Forelimb muscle (tissue), 1 donor: ENCODE data around the gene COPZ1. TPM values are rescaled to one million over a fixed set of nuclear protein-coding genes. Genes with fewer than 3 reads are reported as not detected.
"Not testable (repeated sequence)": the region's sequence is repeated elsewhere in the genome, so short reads cannot be mapped to it uniquely, and the experiment has no call there.

Source experiments
- DNase-seq: peaks from one replicate; pipeline ENCODE4 v3.0.0-alpha.2; 2013; ENCODE audit warnings: low read depth
- polyA plus RNA-seq: library from polyadenylated mRNA; unstranded; fragments of 120-200 nt; gene quantifications from one replicate; pipeline ENCODE4 v1.2.1, GENCODE V29; 2013; ENCODE audit not compliant: insufficient read length

COPZ1 gene
- polyA plus RNA-seq, 1 donor: 135 TPM

DNA sequence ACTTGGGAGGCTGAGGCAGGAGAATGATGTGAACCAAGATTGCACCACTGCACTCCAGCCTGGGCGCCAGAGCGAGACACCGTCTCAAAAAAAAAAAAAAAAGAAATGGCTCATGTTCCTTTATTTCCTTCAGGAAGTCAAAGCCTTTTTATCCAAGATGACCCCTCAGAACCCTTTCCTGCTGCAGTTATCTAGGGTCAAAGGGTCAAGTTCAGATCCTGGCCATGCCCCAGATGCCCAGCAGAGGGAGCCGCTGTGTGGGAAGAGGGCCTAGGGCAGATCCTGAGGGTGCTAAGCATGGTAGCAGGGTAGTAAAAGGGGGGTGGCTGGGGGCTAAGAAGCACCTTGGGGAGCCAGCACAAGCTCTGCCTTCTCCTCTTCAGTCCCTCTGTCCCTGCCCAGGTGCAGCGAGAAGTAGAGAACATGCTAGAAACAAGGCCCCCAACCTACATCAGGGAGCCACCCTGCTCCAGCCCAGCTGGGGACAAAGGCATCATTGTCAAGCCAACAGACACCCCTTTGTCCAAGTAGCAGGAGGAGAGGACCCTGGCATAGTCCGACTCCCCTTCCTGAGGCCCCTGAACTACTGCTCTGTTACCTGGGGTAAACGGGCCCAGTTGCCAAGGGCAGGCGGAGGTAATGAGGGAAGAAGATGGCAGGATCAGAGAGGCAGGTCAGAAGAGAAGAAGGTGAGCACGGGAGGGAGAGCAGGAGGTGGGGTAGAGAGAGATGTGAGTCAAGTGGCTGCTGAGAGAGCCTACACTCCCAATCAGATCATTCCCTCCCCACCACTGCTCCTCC lies 30.6 kb upstream of the COPZ1 start:
- DNase-seq: no peak

DNA sequence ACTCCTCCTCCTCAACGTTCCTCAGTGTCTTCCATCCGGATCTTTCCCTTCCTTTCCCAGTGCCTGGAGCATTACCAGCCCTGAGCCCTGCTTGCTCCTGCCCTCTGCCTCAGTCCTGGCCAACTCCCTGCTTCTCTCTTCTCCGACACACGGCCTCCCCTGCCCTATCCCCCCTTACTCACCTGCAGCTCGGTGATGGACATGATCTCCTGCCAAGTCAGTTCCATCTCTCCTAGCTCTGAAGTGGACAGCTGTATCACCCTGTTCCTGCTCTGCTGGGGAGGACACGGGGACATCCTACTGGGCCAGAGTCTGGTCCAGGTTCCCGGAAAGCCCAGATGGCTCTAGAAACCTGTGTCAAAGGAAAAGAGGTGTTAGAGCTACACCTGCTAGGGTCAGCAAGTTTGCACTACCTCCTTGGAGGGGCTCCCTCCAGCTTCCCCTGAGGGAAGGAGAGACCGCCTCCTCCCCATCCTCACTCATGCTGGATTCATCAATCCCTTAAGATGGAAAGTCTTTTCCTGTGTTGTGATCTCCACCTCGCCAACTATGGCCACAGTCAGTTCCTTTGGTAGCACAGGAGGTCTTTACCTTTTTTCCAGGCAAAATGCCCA lies 29.9 kb upstream of the COPZ1 start:
- DNase-seq: no peak

DNA sequence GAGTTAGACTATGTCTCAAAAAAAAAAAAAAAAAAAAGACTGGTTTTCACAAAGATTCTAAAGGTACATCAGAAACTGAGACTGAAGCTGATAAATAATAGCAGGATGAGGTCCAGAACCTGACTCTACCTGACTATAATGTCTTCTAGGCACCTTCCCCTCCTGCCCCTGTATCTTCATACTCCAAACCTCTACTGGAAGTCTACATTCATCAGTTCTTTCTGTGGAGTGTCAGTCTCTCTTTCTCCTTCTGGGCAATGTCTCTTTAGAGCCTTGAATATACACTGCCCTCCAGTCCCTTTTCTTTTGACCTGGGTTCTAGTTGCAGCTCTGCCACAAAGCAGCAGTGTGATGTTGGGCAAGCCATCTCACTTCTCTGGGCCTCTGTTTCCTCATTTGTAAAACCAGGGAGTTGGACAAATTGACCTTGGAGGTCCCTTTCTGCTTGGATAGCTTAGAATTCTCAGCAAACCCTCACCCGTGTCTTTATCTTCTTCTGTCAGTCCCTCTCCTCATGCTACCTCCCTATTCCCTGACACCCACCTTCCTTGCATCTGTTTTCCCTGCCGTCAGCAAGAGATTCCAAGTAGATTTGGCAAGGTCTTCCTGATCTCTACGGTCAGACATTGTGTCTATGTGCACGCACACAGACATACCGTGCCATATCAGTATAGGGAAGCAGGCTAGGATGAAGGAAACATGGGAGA lies 28.4 kb upstream of the COPZ1 start:
- DNase-seq: no peak

DNA sequence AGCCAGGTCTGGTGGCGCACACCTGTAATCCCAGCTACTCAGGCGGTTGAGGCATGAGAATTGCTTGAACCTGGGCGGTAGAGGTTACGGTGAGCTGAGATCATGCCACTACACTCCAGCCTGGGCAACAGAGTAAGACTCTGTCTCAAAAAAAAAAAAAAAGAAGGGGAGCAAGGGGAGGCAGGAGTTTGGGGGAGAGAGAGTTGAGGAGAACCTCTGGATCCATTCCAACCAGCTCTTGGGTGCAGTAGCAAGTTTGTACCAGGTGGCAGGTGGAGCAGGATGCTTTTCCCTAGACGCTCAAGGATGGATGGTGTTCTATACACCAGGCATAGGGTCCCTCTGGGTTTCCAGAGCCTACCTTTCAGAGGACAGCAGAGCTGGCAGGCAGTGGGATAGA lies 26.0 kb upstream of the COPZ1 start:
- DNase-seq: no peak

DNA sequence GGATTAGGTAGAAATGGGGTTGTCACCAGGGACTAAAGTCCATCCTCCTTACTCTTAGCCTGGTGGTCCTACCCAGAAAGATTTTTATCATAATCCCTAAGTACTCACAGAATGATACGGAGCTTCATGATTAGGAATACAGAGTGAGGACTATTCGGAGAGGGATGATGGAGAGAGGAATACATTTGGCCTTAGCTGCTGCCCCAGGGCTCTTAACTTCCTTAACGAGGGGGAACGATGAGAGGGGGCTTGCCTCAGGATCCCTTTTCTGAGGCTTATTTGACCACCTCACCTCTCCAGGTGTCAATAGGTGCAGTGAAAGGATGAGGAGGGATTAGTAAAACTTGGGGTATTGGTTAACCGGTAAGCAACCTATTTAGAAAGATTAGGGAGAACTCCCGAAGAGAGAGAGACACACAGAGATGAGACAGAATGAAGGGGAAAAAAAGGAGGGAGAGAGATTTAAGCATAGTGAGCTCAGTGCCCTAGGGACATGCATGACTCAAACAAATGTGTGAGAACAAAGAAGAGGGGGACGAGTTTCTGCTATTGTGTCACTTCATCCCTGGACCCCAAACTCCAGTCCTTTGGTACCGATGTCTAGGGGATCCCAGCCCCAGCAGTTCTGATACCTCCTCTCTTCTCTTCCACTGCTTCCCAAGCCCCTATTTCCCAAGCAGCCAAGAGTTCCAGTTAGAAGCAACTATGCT lies 25.3 kb upstream of the COPZ1 start:
- DNase-seq: no peak

DNA sequence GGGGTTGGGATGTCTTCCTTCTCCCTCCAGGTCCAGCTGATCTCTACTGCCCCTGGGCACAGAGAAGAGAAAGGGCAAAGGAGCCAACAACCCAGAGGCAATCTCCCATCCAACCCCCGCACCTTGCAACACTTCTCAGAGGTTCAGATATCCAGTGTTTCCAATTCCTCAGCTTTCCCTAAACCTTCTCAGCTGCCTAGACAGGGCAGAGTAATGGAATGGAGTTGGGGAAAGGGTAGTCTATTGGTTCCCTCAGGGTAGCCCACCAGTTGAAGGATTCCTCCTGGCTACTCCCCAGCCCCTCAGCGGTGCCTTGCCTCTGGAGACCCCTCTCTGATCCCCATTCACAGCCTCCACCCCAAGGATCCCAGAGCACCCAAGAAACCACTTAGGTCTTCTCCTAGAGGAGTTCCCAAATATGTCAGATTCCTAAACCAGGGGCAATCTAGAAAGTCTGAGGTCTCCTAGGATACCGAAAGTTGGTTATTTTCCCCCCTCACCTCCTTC lies 24.7 kb upstream of the COPZ1 start:
- no peak for DNase-seq

DNA sequence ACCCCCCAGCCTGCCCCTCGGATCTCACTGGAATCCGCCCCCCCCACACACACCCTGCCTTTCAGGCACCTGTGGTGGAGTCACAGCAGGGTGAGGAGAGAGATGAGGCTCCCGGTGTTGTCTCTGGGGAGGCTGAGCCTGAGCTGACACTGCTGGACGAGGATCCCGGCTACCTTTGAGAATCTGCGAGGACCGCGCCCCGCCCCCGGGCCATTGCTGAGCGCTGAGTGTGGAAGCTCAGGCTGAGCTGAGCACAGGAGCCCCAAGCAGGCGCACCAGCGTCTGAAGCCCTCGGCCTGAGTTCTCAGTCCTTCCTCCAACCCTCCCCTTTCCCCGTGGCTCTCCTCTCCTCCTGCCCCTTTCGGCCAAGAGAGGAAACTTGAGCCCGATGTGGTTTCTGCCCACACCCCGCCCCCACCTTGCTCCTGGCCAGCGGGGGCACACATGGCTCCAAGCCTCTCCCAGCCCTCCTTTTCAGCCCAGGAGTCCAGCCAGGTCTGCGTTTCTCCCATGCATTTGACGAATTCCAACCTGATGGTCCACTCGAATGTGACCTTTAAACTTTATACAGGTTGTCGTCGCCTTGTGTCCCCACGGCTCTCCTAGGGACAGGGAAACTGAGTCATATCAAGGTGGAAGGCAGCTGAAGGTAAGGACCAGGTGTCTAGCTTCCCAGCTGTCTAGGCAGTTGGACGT lies 24.1 kb upstream of the COPZ1 start, which contains the start of gene NFE2:
Gene NFE2, minus strand, starts transcription at position 284 of the 696 bp plus-strand sequence. CDS start 5,767 bp downstream, outside the sequence.
- DNase-seq: no peak

DNA sequence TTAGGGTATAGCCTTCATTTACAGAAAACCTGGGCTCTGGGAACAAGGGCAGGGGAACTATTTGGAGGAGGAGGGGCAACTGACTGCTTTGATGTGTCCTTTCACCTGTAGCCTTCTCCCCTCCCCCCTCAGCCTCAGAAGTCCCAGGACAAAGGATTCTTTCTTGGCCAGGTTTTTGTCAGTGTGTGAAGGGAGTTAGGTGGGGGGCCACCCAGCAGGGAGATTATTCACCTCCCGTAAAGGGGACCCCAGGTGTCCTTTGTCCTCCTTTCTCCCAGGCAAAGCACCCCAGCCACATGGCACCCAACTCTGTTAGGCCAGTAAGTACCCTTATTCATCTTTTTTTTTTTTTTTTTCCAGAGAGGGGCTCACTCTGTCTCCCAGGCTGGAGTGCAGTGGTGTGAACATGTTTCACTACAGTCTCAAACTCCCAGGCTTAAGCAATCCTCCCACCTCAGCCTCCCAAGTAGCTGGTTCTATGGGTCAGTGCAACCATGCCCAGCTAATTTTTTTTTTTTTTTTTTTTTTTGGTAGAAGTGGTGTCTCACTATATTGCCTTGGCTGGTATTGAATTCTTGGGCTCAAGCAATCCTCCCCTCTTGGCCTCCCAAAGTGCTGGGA lies 23.4 kb upstream of the COPZ1 start:
- no peak for DNase-seq

DNA sequence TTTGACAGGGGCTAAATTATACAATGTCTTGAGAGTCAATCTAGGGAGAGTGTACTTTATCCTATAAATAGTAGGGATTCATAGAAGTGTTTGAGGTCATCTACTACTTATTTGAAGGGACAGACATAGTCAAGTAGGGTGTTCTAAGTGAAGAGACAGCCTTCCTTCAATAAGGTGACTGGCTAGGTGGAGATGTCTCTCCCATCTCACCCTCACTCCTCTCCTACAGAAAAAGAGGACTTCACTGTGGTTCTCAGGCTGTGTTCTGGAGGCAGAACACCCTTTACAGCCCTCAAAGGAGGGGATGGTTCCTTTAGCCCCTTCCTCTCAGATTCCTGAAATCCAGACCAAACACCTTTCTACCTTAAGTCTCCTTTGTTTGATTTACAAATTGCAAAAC lies 21.3 kb upstream of the COPZ1 start:
- no peak for DNase-seq

DNA sequence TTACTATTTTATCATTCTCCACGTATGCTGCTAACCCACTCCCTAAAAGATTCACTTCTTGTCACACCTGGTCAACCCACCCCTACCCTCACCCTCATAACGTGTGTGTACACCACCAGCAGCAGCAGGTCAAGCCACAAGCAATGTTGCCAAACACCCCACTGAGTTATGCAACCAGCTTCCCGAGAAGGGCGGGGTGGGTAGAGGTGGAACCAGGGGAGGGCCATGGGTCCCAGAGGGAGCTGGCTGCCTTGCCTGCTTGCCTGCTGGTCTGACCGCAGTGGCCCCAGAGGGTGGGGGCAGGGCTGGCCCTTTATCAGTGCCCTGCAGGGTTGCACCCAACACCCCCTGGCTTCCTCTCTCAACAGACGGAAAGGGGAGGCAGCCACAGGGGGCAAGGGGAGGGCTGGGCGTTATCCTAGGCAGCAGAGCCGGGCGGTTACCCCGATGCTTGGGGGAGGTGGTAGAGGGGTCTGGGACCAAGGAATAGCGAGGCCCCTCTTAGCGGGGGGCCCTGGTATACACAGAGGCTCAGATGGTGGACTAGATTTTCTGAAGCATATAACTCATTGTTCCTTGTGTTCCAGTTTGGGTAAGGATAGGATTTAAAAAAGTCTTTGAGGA lies 20.6 kb upstream of the COPZ1 start:
- DNase-seq: no peak

DNA sequence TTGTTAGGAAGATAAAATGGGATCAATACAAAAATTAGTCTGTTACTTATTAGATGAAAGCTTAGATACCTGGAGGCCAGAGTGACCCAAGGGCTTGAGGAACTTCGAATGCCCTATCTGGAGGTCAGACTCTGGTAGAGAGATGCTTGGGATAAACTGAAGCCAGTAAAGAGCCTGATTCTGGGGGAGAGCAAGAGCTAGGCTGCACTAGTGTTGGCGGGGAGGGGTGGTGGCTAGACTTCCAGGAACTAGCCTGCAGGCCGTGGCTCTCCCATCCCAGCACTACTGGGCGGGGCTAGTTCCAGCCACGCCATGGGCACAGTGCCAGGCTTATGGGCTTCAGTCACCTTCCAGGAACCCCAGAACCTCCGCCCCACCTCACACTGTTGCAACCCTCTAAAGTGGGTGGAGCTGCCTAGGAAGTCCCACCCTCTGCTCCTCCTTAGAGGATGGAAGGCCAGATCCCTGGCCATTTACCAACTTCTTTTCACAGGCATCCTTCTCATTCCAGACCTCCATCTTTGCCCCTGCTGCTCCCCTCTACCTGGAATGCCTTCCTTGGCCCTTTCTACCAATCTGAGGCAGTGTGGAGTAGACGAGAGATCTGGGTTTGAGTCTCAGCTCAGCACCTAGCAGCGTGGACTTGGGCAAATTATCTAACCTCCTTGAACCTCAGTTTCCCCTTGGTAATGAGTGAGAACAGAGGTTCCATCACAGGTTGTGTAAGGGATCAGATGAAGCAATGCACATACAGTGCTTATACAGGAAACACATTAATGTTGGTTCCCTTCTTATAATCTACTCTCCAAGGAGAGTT lies 17.8 kb upstream of the COPZ1 start:
- no peak for DNase-seq

DNA sequence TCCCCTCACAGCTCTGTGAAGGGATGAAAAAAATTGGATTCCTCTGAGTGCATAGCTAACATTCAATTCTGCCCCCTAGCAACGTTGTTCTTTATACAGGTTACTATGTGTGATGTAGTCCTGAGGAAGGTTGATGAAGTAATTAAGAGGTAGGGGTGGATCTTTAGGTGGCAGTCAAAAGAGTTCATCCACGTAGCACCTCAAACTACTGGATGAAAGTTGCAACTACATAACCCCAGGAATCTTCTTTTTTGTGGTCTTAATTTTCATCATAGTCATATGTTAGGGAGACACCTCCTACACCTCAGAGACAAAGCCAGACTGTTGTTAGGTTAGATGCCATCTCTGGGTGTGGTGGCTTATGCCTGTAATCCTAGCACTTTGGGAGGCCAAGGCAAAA lies 13.9 kb upstream of the COPZ1 start:
- no peak for DNase-seq

DNA sequence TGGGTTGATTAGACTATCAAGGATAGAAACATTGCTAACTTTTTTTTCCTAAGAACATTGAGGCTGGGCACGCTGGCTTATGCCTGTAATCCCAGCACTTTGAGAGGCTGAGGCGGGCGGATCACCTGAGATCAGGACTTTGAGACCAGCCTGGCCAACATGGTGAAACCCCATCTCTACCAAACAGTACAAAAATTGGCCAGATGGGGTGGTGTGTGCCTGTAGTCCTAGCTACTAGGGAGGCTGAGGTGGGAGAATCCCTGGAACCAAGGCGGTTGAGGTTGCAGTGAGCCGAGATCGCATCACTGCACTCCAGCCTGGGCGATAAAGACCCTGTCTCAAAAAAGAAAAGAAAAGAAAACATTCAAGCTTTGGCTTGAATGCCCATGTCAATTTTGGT lies 12.6 kb upstream of the COPZ1 start:
- DNase-seq: not testable (repeated sequence)

DNA sequence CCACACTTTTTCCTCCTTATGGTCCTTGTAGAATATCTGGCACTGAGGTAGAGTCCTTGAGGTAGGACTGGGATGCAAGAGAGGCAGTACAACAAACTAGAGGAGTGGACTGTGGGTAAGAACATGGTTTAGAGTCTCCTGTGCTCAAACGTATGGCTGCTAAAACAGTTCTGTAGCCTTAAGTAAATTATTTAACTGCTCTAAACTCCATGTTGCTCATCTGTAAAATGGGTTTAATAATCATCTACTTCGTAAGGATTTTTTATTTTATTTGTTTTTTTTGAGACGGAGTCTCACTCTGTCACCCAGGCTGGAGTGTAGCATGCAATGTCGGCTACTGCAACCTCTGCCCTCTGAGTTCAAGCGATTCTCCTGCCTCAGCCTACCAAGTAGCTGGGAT lies 3.6 kb upstream of the COPZ1 start:
- no peak for DNase-seq

DNA sequence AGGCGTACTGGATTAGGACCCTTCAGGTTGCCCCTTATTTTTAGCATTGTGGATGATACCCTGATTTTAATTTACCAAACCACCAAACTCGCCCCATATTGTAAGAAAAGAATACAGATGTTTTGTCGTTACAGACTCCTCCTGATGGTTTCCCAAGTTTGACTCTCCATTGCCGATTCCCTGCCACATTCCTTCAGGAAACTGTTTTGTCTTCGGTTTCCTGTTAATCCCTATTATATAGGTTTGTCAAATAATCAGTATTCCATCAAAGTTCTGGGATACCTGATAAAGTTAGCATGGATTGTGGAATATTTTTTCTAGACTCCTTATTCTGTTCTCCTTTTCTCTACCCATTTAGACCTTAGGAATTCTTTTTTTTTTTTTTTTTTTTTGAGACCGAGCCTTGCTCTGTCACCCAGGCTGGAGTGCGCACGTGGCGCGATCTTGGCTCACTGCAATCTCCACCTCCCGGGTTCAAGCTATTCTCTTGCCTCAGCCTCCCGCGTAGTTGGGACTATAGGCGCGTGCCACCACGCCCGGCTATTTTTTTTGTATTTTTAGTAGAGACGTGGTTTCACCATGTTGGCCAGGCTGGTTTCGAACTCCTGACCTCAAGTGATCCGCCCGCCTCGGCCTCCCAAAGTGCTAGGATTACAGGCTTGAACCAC lies 645 bp downstream of the COPZ1 start:
- DNase-seq: not testable (repeated sequence)

DNA sequence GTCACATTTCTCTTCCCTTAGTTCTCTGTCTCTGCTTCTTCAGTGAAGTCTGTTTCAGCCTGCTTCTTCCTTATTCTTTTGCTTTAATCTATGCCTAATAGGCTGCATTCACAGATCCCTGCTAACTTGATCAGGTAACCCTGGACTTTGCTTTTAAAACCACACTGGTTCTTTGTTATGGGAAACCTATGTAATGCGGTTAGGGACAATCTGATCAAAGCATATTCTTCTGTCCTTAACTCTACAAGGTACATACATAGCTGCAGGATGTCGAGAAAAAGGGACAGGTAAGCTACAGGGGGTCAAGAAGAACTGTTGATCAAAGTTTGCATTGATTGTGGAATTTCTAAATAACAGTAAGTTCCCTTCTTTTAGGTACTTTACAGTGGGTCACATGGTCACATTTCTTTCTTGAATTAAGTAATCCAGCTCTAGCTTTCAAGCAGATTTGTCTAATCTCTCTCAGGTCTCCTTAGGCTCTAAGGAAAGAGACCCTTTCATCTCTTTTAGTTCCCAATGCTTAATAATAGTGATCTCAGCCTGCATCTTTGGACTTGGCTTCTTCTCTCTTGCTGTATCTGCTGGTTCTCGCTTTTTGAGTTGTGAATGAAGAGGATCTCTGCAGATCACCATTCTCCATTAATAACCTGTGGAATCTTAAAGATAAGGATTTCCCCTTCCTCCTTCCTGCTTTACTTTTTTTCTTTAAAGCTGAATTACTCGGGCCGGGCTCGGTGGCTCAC lies 3.8 kb downstream of the COPZ1 start:
- DNase-seq: no peak

DNA sequence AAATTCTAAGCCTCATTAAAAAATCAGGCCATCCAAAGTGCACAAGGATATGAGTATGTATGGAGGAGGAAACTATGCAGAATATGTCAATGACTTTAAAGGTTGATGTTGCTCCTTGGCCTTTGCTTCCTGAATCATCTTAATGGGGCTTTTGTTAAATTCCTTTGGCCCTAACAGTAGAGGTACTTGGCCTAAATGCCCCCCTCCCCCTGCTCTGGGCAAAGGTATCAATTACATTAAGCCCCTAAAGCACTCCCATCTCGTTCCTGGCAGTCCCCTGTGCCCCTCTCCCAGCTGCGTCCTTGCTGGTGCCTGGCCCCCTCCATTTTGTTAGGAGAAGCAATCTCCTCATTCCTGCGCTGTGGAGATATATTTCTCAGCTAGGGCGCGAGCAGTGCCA lies 4.8 kb downstream of the COPZ1 start:
- no peak for DNase-seq

DNA sequence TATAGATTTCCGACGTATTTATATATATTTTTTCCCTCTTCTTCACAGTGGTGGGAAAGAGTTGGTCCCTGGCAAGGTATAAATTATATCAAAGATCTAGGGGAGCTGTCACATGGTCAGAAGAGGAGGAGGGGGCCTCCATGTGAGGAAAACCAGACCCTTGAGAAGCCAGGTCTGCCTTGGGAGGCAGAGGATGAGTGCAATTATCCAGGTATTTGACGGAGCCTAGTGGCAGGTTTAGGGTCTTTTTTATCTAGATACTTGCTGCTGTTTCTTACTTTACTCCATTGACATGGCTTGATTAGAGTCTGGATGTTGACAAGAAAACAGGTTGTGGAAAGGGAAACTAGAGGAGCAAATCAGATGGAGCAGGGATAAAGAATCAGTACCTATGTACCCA lies 5.5 kb downstream of the COPZ1 start:
- no peak for DNase-seq
